Fibroblast of skin of scalp (primary cell): ENCODE data around the gene OR2AG2. TPM values are rescaled to one million over a fixed set of nuclear protein-coding genes. Genes with fewer than 3 reads are reported as not detected.
A peak's percentile ranks its signal among the peaks of the same experiment; 100 is the strongest.
"Not testable (repeated sequence)": the region's sequence is repeated elsewhere in the genome, so short reads cannot be mapped to it uniquely, and the experiment has no call there.

Experiments
- DNase-seq: peaks from one replicate; pipeline ENCODE4 v3.0.0-alpha.2; 2013
- polyA plus RNA-seq, 2 experiments: library from polyadenylated mRNA; unstranded; fragments of 120-200 nt; gene quantifications; one replicate each; pipeline ENCODE4 v1.2.1, GENCODE V29; 2013; ENCODE audit not compliant: insufficient read length in 2 of 2

OR2AG2 gene
- polyA plus RNA-seq (2013, experiment 1 of 2; ENCODE audit: insufficient read length) = 0.06 TPM
- polyA plus RNA-seq (2013, experiment 2 of 2; ENCODE audit: insufficient read length) = 0.11 TPM

GRCh38 chr11:6771926-6772893, at the start of gene OR2AG2:
TSS of gene OR2AG2 (minus strand) at chr11:6771976. CDS start at chr11:6768957, 3,019 bp downstream.
- no peak for DNase-seq

GRCh38 chr11:6818967-6819366, 47.2 kb upstream of the OR2AG2 start:
- no peak for DNase-seq

GRCh38 chr11:6817694-6818093, 45.9 kb upstream of the OR2AG2 start:
- no peak for DNase-seq

GRCh38 chr11:6813656-6814055, 41.9 kb upstream of the OR2AG2 start:
- no peak for DNase-seq

GRCh38 chr11:6812390-6813005, 40.7 kb upstream of the OR2AG2 start:
- peak; percentile 39 for DNase-seq

- DNase-seq = not testable (repeated sequence)
Measured at GRCh38 chr11:6801075-6801474, 29.3 kb upstream of the OR2AG2 start.

GRCh38 chr11:6799402-6799801, 27.6 kb upstream of the OR2AG2 start, which contains the start of gene OR6A2:
TSS of gene OR6A2 (minus strand) at chr11:6799689. CDS start at chr11:6795708, 3,981 bp downstream.
- peak; percentile 3 for DNase-seq

GRCh38 chr11:6794639-6795038, 22.9 kb upstream of the OR2AG2 start:
- DNase-seq = no peak

- DNase-seq = no peak
Measured at GRCh38 chr11:6790546-6790945, 18.8 kb upstream of the OR2AG2 start.

GRCh38 chr11:6782720-6783119, 10.9 kb upstream of the OR2AG2 start, which contains the start of gene OR2AG1:
TSS of gene OR2AG1 (plus strand) at chr11:6783020. CDS start at chr11:6785038, 2,018 bp downstream.
- DNase-seq = no peak

GRCh38 chr11:6780829-6781228, 9.1 kb upstream of the OR2AG2 start:
- DNase-seq = no peak

GRCh38 chr11:6778518-6778917, 6.7 kb upstream of the OR2AG2 start:
- no peak for DNase-seq

- DNase-seq = peak; percentile 52
Measured at GRCh38 chr11:6757373-6757967, 14.3 kb downstream of the OR2AG2 start.

- DNase-seq = no peak
Measured at GRCh38 chr11:6755953-6756347, 15.8 kb downstream of the OR2AG2 start.

GRCh38 chr11:6755303-6755952, 16.3 kb downstream of the OR2AG2 start:
- DNase-seq = peak; percentile 32

- no peak for DNase-seq
Measured at GRCh38 chr11:6747097-6747668, 24.6 kb downstream of the OR2AG2 start.

GRCh38 chr11:6746626-6747025, 25.1 kb downstream of the OR2AG2 start:
- no peak for DNase-seq

- no peak for DNase-seq
Measured at GRCh38 chr11:6746086-6746618, 25.6 kb downstream of the OR2AG2 start.

GRCh38 chr11:6745465-6746015, 26.2 kb downstream of the OR2AG2 start:
- DNase-seq = no peak

GRCh38 chr11:6745018-6745417, 26.8 kb downstream of the OR2AG2 start:
- no peak for DNase-seq

- DNase-seq = no peak
Measured at GRCh38 chr11:6742260-6742659, 29.5 kb downstream of the OR2AG2 start.
